HepG2 (cell line): ENCODE data around the gene SLC26A2. TPM values are rescaled to one million over a fixed set of nuclear protein-coding genes. Genes with fewer than 3 reads are reported as not detected.

Experiments
- ATAC-seq: fragments of 200-7000 bp; cut with Tn5 transposase; 3 replicates; pipeline ENCODE4 v1.9.1; 2020; ENCODE audit warnings: mild to moderate bottlenecking, moderate library complexity
- BruUV-seq: library from RNA; stranded (reverse); fragments of 400-500 nt; replicated peaks from 2 replicates; lab custom pipeline; 2021; lab: Mats Ljungman, UMichigan
- CTCF ChIA-PET: fragments of 300-600 bp; formaldehyde crosslinking; extraction: SDS; loops from one replicate; lab custom pipeline; 2021; ENCODE audit warnings: low total read pairs, inconsistent platforms, low intra/inter-chr PET ratio; lab: Yijun Ruan, JAX
- POLR2A ChIA-PET: fragments of 350-600 bp; sonication (Branson Sonifier 250); formaldehyde crosslinking; loops from one replicate; lab custom pipeline; 2020; ENCODE audit warnings: antibody characterized with exemption, inconsistent platforms; lab: Yijun Ruan, JAX
- DNase-seq: peaks from one replicate; pipeline ENCODE4 v3.0.0-alpha.2; 2015; ENCODE audit warnings: low spot score
- FAIRE-seq: peaks from 3 replicates; lab custom pipeline; 2011; peaks lifted over from hg19 to GRCh38; lab: Jason Lieb, UNC
- H2AFZ ChIP-seq: one replicate; pipeline ENCODE4 v1.6.1; 2011; ENCODE audit warnings: low read length, inconsistent platforms
- H3K27ac ChIP-seq: fragments of 300-600 bp; 3 replicates; pipeline ENCODE4 v1.8.0; 2011; ENCODE audit warnings: mixed run types, mild to moderate bottlenecking, mixed read lengths, low read length, inconsistent platforms; ENCODE audit not compliant: insufficient read depth; ENCODE audit errors: extremely low read length
- H3K27me3 ChIP-seq, 2 experiments: fragments of 200-600 bp in 1 of 2; 2 replicates in 1 of 2; 3 replicates in 1 of 2; pipeline versions ENCODE4 v1.6.0 to v1.8.0; 2011; ENCODE audit warnings: low read length in 2 of 2, mild to moderate bottlenecking in 2 of 2, moderate library complexity in 2 of 2, inconsistent platforms in 1 of 2; ENCODE audit not compliant: insufficient read depth in 2 of 2, control insufficient read depth in 1 of 2
- H3K36me3 ChIP-seq, 2 experiments: fragments of 200-600 bp in 1 of 2; replicated peaks in 1 of 2; 2 replicates in 1 of 2; 3 replicates in 1 of 2; pipeline versions ENCODE4 v1.5.1 to v1.8.0; 2011; ENCODE audit warnings: low read length in 2 of 2, inconsistent platforms in 1 of 2; ENCODE audit not compliant: insufficient read depth in 2 of 2, control insufficient read depth in 1 of 2
- H3K4me1 ChIP-seq: 2 replicates; pipeline ENCODE4 v1.5.1; 2012; ENCODE audit warnings: low read length, inconsistent platforms; ENCODE audit not compliant: insufficient read depth
- H3K4me2 ChIP-seq: 2 replicates; pipeline ENCODE4 v1.6.0; 2011; ENCODE audit warnings: low read depth, low read length, inconsistent platforms
- H3K4me3 ChIP-seq, 3 experiments: fragments of 200-600 bp in 1 of 3; sonication (generic), shearing (Covaris generic) in 1 of 3; replicated peaks in 1 of 3; 2 replicates each; pipeline ENCODE4 v1.5.1; 2011 to 2016; ENCODE audit warnings: low read length in 3 of 3, inconsistent platforms in 2 of 3, low read depth in 2 of 3, mild to moderate bottlenecking in 2 of 3, control low read depth in 1 of 3, mixed read lengths in 1 of 3; ENCODE audit not compliant: insufficient read depth in 1 of 3
- H3K79me2 ChIP-seq: one replicate; pipeline ENCODE4 v1.6.1; 2011; ENCODE audit warnings: low read length, inconsistent platforms; ENCODE audit not compliant: insufficient read depth
- H3K9ac ChIP-seq: 2 replicates; pipeline ENCODE4 v1.6.0; 2011; ENCODE audit warnings: mild to moderate bottlenecking, low read depth, low read length, inconsistent platforms; ENCODE audit not compliant: insufficient read depth
- H3K9me3 ChIP-seq: 2 replicates; pipeline ENCODE4 v1.5.1; 2012; ENCODE audit warnings: mild to moderate bottlenecking, low read length
- H4K20me1 ChIP-seq: 2 replicates; pipeline ENCODE4 v1.6.0; 2011; ENCODE audit warnings: inconsistent platforms, mild to moderate bottlenecking, low read length, moderate library complexity; ENCODE audit not compliant: insufficient read depth
- ATAD3A ChIP-seq: sonication (generic); formaldehyde crosslinking; IDR thresholded peaks from 2 replicates; pipeline ENCODE4 v1.4.0; 2020; ENCODE audit warnings: missing genetic modification reagents
- CBX5 ChIP-seq: sonication (generic); formaldehyde crosslinking; IDR thresholded peaks from 2 replicates; pipeline ENCODE4 v1.4.0; 2020; ENCODE audit warnings: missing genetic modification reagents, borderline replicate concordance
- CREM ChIP-seq, 2 experiments: sonication (generic) in 1 of 2; formaldehyde crosslinking in 1 of 2; IDR thresholded peaks; 2 replicates each; pipeline versions ENCODE4 v1.4.0 to v1.6.1; 2016 to 2020; ENCODE audit warnings: antibody characterized with exemption in 1 of 2, mild to moderate bottlenecking in 1 of 2, missing genetic modification reagents in 1 of 2
- ESRRA ChIP-seq: sonication (generic); formaldehyde crosslinking; IDR thresholded peaks from 2 replicates; pipeline ENCODE4 v1.5.1; 2020; ENCODE audit warnings: mild to moderate bottlenecking, low read depth, missing genetic modification reagents
- FOXK2 ChIP-seq: fragments of 450-650 bp; IDR thresholded peaks from 2 replicates; pipeline ENCODE4 v1.6.1; 2016
- SMARCE1 ChIP-seq: fragments of 450-650 bp; IDR thresholded peaks from 2 replicates; pipeline ENCODE4 v1.6.1; 2017; ENCODE audit warnings: borderline replicate concordance
- YEATS4 ChIP-seq: sonication (generic); formaldehyde crosslinking; IDR thresholded peaks from 2 replicates; pipeline ENCODE4 v1.4.0; 2020; ENCODE audit warnings: missing genetic modification reagents, borderline replicate concordance
- ZFP36 ChIP-seq: fragments of 150-350 bp; IDR thresholded peaks from 2 replicates; pipeline ENCODE4 v1.6.1; 2018; ENCODE audit warnings: borderline replicate concordance, low read length, low read depth; ENCODE audit not compliant: partially characterized antibody
- ZNF451 ChIP-seq: sonication (generic); formaldehyde crosslinking; IDR thresholded peaks from 2 replicates; pipeline ENCODE4 v1.5.0; 2020; ENCODE audit warnings: mild to moderate bottlenecking, missing genetic modification reagents
- ZNF607 ChIP-seq: sonication (generic); formaldehyde crosslinking; IDR thresholded peaks from 2 replicates; pipeline ENCODE4 v1.5.1; 2020; ENCODE audit warnings: missing genetic modification reagents, mild to moderate bottlenecking, borderline replicate concordance
- ZNF746 ChIP-seq: sonication (generic); formaldehyde crosslinking; IDR thresholded peaks from 2 replicates; pipeline ENCODE4 v1.8.0; 2022; ENCODE audit warnings: mild to moderate bottlenecking, missing genetic modification reagents
- in situ Hi-C: cut with HindIII; loops from 2 replicates; pipeline ENCODE4 v1.10.0; 2017; ENCODE audit warnings: low pct_unique_long_range_greater_than_20kb; ENCODE audit not compliant: extremely low pct_ligation_motif_present
- intact Hi-C: fragments of 100-400 bp; cut with micrococcal nuclease; formaldehyde crosslinking; loops from one replicate; pipeline ENCODE4 v1.10.0; 2022; ENCODE audit not compliant: unreplicated experiment
- polyA plus RNA-seq, 8 experiments: library from polyadenylated mRNA; depleted of rRNA in 3 of 8; stranded (reverse) in 7 of 8; unstranded in 1 of 8; fragments of >200 nt; fragmentation: Illumina TruSeq in 4 of 8; extraction: Trizol in 4 of 8; gene quantifications; 2 replicates each; pipeline versions ENCODE4 v1.2.1 to v1.2.3, GENCODE V29; 2011 to 2016; ENCODE audit warnings: low read depth in 4 of 8, missing spikeins in 1 of 8, mixed read lengths in 1 of 8; ENCODE audit not compliant: insufficient read depth in 1 of 8
- total RNA-seq, 5 experiments: library from RNA; depleted of rRNA; stranded (reverse); fragments of >200 nt; fragmentation: Illumina TruSeq; extraction: Trizol; gene quantifications; 2 replicates each; pipeline ENCODE4 v1.2.3, GENCODE V29; 2016; ENCODE audit warnings: low read depth in 1 of 5
- TF ChIP-seq, protein P1 (sequence below): sonication (generic); formaldehyde crosslinking; IDR thresholded peaks from 2 replicates; pipeline ENCODE4 v1.8.0; 2022; ENCODE audit warnings: low read depth, missing genetic modification reagents
- TF ChIP-seq, protein P2 (sequence below): IDR thresholded peaks from 2 replicates; pipeline ENCODE4 v1.6.1; 2018; ENCODE audit warnings: missing genetic modification reagents
- TF ChIP-seq, protein P3 (sequence below): IDR thresholded peaks from 2 replicates; pipeline ENCODE4 v1.6.1; 2016; ENCODE audit warnings: mild to moderate bottlenecking, missing biosample characterization, missing genetic modification reagents

SLC26A2 gene
- total and polyA plus RNA-seq, 2 of the 13 experiments (the other 11 are each of a cell fraction or from before 2014, with no cell fraction given) = 2.2 to 7.9 TPM

DNA sequence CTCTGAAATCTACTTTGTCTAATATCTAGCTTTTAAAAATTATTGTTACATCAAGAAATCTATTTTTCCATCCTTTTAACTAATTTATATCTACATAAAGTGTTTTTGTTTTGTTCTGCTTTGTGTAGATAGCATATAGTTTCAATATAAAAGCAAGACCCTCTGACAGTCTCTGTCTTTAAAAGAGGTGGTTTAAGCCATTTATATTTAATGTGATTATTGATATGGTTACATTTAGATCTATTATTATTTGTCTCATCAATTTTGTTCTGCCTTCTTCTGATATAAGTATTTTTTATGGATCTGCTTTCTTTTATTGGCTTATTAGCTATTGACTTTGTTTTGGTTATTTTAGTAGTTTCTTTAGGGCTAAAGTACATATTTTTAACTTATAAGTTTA, 56.0 kb downstream of the SLC26A2 start:
- POLR2A ChIA-PET = no interaction called here
- BruUV-seq = no TSS peak

More for the DNA sequence above, 56.0 kb downstream of the SLC26A2 start:
- CTCF ChIA-PET = no interaction called here
- no peaks in the 10 kb centered on the region for H3K27me3 ChIP-seq
- no peak for DNase-seq
- TF ChIP-seq YEATS4 (CRISPR knock-in tag) = no peak
- no peak for TF ChIP-seq ESRRA (CRISPR knock-in tag)
- no peak for TF ChIP-seq CREM (IDR thresholded peaks at IDR 0.05)
- no peak for TF ChIP-seq CREM (CRISPR knock-in tag; IDR thresholded peaks at IDR 0.05)
- TF ChIP-seq ZNF607 = no peak
- no peak for TF ChIP-seq SMARCE1
- no peak for TF ChIP-seq FOXK2
- TF ChIP-seq ZNF746 (CRISPR knock-in tag) = no peak
- TF ChIP-seq ATAD3A = no peak
- TF ChIP-seq, protein P1, sequence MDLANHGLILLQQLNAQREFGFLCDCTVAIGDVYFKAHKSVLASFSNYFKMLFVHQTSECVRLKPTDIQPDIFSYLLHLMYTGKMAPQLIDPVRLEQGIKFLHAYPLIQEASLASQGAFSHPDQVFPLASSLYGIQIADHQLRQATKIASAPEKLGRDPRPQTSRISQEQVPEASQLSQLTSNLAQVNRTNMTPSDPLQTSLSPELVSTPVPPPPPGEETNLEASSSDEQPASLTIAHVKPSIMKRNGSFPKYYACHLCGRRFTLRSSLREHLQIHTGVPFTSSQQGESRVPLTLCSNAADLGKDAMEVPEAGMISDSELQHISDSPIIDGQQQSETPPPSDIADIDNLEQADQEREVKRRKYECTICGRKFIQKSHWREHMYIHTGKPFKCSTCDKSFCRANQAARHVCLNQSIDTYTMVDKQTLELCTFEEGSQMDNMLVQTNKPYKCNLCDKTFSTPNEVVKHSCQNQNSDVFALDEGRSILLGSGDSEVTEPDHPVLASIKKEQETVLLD (CRISPR knock-in tag) = no peak
- TF ChIP-seq CBX5 (CRISPR knock-in tag) = no peak
- TF ChIP-seq, protein P2, sequence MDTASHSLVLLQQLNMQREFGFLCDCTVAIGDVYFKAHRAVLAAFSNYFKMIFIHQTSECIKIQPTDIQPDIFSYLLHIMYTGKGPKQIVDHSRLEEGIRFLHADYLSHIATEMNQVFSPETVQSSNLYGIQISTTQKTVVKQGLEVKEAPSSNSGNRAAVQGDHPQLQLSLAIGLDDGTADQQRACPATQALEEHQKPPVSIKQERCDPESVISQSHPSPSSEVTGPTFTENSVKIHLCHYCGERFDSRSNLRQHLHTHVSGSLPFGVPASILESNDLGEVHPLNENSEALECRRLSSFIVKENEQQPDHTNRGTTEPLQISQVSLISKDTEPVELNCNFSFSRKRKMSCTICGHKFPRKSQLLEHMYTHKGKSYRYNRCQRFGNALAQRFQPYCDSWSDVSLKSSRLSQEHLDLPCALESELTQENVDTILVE (CRISPR knock-in tag) = no peak
- no peak for TF ChIP-seq ZFP36
- TF ChIP-seq, protein P3, sequence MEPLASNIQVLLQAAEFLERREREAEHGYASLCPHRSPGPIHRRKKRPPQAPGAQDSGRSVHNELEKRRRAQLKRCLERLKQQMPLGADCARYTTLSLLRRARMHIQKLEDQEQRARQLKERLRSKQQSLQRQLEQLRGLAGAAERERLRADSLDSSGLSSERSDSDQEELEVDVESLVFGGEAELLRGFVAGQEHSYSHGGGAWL = no peak
- TF ChIP-seq ZNF451 (CRISPR knock-in tag) = no peak
- no peak for ATAC-seq
- intact Hi-C loops (no loop called here), in situ Hi-C loops (no loop called here)
- H3K4me3 ChIP-seq = no peak overlapping the region
- no peak overlapping the region for H3K27ac ChIP-seq
- H3K4me2 ChIP-seq = no peak overlapping the region
- H3K79me2 ChIP-seq = peaks cover 4% of the 10 kb centered on the region
- H4K20me1 ChIP-seq = no peaks in the 10 kb centered on the region
- FAIRE-seq = no peak
- H3K36me3 ChIP-seq = peaks cover 36 to 87% of the 10 kb centered on the region in 2 experiments
- H3K9ac ChIP-seq = no peak overlapping the region
- peaks cover 8% of the 10 kb centered on the region; the same call in 1 of the 2 replicates for H3K9me3 ChIP-seq
- H2AFZ ChIP-seq = no peak overlapping the region
- peaks cover 13% of the 10 kb centered on the region for H3K4me1 ChIP-seq
